SK-N-SH (cell line): ENCODE data around the gene STK35. TPM values are rescaled to one million over a fixed set of nuclear protein-coding genes. Genes with fewer than 3 reads are reported as not detected.

Experiments
- CTCF ChIA-PET: fragments of 300-600, 350-600 bp; formaldehyde crosslinking; extraction: SDS; loops from one replicate; lab custom pipeline; 2021; lab: Yijun Ruan, JAX
- POLR2A ChIA-PET: fragments of 350-600 bp; sonication (Branson Sonifier 250); formaldehyde crosslinking; extraction: SDS; loops from one replicate; lab custom pipeline; 2020; ENCODE audit warnings: antibody characterized with exemption, inconsistent platforms; lab: Yijun Ruan, JAX
- DNase-seq: peaks from one replicate; pipeline ENCODE4 v3.0.0; 2012
- H2AFZ ChIP-seq: fragments of 200-600 bp; sonication (generic); 2 replicates; pipeline ENCODE4 v1.8.1; 2016; ENCODE audit warnings: antibody characterized with exemption, mild to moderate bottlenecking, low read depth
- H3F3A ChIP-seq: fragments of 200-600 bp; sonication (generic); replicated peaks from 2 replicates; pipeline ENCODE3; 2016; ENCODE audit warnings: antibody characterized with exemption, mild to moderate bottlenecking; ENCODE audit not compliant: insufficient read depth
- H3K27ac ChIP-seq, 2 experiments: fragments of 200-500 bp in 1 of 2; fragments of 200-600 bp in 1 of 2; sonication (Bioruptor generic) in 1 of 2; sonication (generic), shearing (Covaris generic) in 1 of 2; 2 replicates each; pipeline versions ENCODE4 v1.5.1 to v1.6.1; 2014 to 2016; ENCODE audit warnings: low read depth in 2 of 2, inconsistent platforms in 1 of 2, low read length in 1 of 2, mild to moderate bottlenecking in 1 of 2, mixed read lengths in 1 of 2
- H3K27me3 ChIP-seq: fragments of 200-600 bp; sonication (generic), shearing (Covaris generic); 2 replicates; pipeline ENCODE4 v1.6.1; 2016; ENCODE audit warnings: mixed run types; ENCODE audit not compliant: insufficient read depth
- H3K36me3 ChIP-seq, 2 experiments: fragments of 200-500 bp in 1 of 2; fragments of 200-600 bp in 1 of 2; sonication (Bioruptor generic) in 1 of 2; sonication (generic) in 1 of 2; replicated peaks in 1 of 2; 2 replicates each; pipeline versions ENCODE3 to v1.5.1; 2014 to 2016; ENCODE audit warnings: low read length in 1 of 2, mild to moderate bottlenecking in 1 of 2; ENCODE audit not compliant: insufficient read depth in 2 of 2, control insufficient read depth in 1 of 2
- H3K4me1 ChIP-seq, 2 experiments: fragments of 200-500 bp in 1 of 2; fragments of 200-600 bp in 1 of 2; sonication (Bioruptor generic) in 1 of 2; sonication (generic), shearing (Covaris generic) in 1 of 2; 2 replicates each; pipeline versions ENCODE4 v1.5.1 to v1.6.1; 2014 to 2016; ENCODE audit warnings: low read depth in 1 of 2, low read length in 1 of 2, mixed run types in 1 of 2; ENCODE audit not compliant: insufficient read depth in 2 of 2, control insufficient read depth in 1 of 2
- H3K4me2 ChIP-seq: fragments of 200-600 bp; sonication (generic), shearing (Covaris generic); 2 replicates; pipeline ENCODE4 v1.6.1; 2017; ENCODE audit warnings: mixed run types
- H3K4me3 ChIP-seq, 2 experiments: fragments of 200-500 bp in 1 of 2; fragments of 200-600 bp in 1 of 2; sonication (Bioruptor generic) in 1 of 2; sonication (generic), shearing (Covaris generic) in 1 of 2; 2 replicates each; pipeline versions ENCODE4 v1.5.1 to v1.8.1; 2014 to 2016; ENCODE audit warnings: low read depth in 2 of 2, inconsistent platforms in 1 of 2, low read length in 1 of 2, mild to moderate bottlenecking in 1 of 2, mixed read lengths in 1 of 2, moderate library complexity in 1 of 2
- H3K79me2 ChIP-seq: fragments of 200-600 bp; sonication (generic); 2 replicates; pipeline ENCODE4 v1.8.1; 2017; ENCODE audit warnings: mild to moderate bottlenecking; ENCODE audit not compliant: insufficient read depth
- H3K9ac ChIP-seq: fragments of 200-600 bp; sonication (generic); 2 replicates; pipeline ENCODE4 v1.6.1; 2017; ENCODE audit warnings: mixed run types
- H3K9me2 ChIP-seq: fragments of 200-600 bp; sonication (generic); 2 replicates; pipeline ENCODE4 v1.6.1; 2017; ENCODE audit warnings: mixed run types
- H3K9me3 ChIP-seq: fragments of 200-600 bp; sonication (generic); 2 replicates; pipeline ENCODE4 v1.6.1; 2017; ENCODE audit warnings: mixed run types, mild to moderate bottlenecking, moderate library complexity
- H4K20me1 ChIP-seq: fragments of 200-600 bp; sonication (generic); 2 replicates; pipeline ENCODE4 v1.6.1; 2017; ENCODE audit warnings: mild to moderate bottlenecking, mixed run types; ENCODE audit not compliant: insufficient read depth
- CHD2 ChIP-seq: fragments of 150-350 bp; IDR thresholded peaks from 2 replicates; pipeline ENCODE4 v1.6.1; 2018; ENCODE audit warnings: low read length; ENCODE audit not compliant: partially characterized antibody
- CTCF ChIP-seq: fragments of 200-600 bp; sonication (generic); IDR thresholded peaks from 2 replicates; pipeline ENCODE4 v1.6.1; 2017; ENCODE audit warnings: antibody characterized with exemption, mild to moderate bottlenecking, moderate library complexity
- ELF1 ChIP-seq: IDR thresholded peaks from 2 replicates; pipeline ENCODE4 v1.4.0; 2012
- EZH2phosphoT487 ChIP-seq: fragments of 200-600 bp; sonication (generic); IDR thresholded peaks from 2 replicates; pipeline ENCODE4 v1.6.1; 2017; ENCODE audit warnings: low read depth, mixed run types, mild to moderate bottlenecking, antibody characterized with exemption, moderate library complexity, borderline replicate concordance
- FOSL2 ChIP-seq: IDR thresholded peaks from 2 replicates; pipeline ENCODE4 v1.4.0; 2012; ENCODE audit warnings: low read depth, mild to moderate bottlenecking, moderate library complexity, borderline replicate concordance
- FOXJ3 ChIP-seq: sonication (generic); formaldehyde crosslinking; IDR thresholded peaks from 2 replicates; pipeline ENCODE4 v1.5.1; 2020; ENCODE audit warnings: mild to moderate bottlenecking, missing genetic modification reagents
- GATA2 ChIP-seq: sonication (generic); formaldehyde crosslinking; IDR thresholded peaks from 2 replicates; pipeline ENCODE4 v1.5.0; 2020; ENCODE audit warnings: mild to moderate bottlenecking, missing genetic modification reagents
- IRF3 ChIP-seq: fragments of 150-350 bp; IDR thresholded peaks from 2 replicates; pipeline ENCODE4 v1.6.1; 2016; ENCODE audit warnings: mild to moderate bottlenecking, low read depth, low read length
- MAX ChIP-seq: IDR thresholded peaks from 2 replicates; pipeline ENCODE4 v1.4.0; 2012; ENCODE audit warnings: low read depth
- MEF2A ChIP-seq: IDR thresholded peaks from 2 replicates; pipeline ENCODE4 v1.4.0; 2012; ENCODE audit warnings: low read depth, borderline replicate concordance
- MXI1 ChIP-seq: IDR thresholded peaks from 2 replicates; pipeline ENCODE4 v1.6.1; 2012; ENCODE audit warnings: mild to moderate bottlenecking, low read depth, low read length, improper control_type of control experiment
- NRF1 ChIP-seq: IDR thresholded peaks from 2 replicates; pipeline ENCODE4 v1.6.1; 2012; ENCODE audit warnings: low read depth, mild to moderate bottlenecking, low read length
- POLR2AphosphoS5 ChIP-seq: IDR thresholded peaks from 2 replicates; pipeline ENCODE4 v1.6.1; 2012; ENCODE audit warnings: low read depth, low read length
- RAD21 ChIP-seq: IDR thresholded peaks from 2 replicates; pipeline ENCODE4 v1.6.1; 2012; ENCODE audit warnings: mild to moderate bottlenecking, low read length
- REST ChIP-seq: IDR thresholded peaks from 2 replicates; pipeline ENCODE4 v1.6.1; 2012; ENCODE audit warnings: mild to moderate bottlenecking, low read depth, low read length, moderate library complexity
- RFX5 ChIP-seq: IDR thresholded peaks from 2 replicates; pipeline ENCODE4 v1.6.1; 2012; ENCODE audit warnings: mild to moderate bottlenecking, improper control_type of control experiment, low read length
- RXRA ChIP-seq: IDR thresholded peaks from 2 replicates; pipeline ENCODE4 v1.4.0; 2012; ENCODE audit warnings: low read depth, mild to moderate bottlenecking, borderline replicate concordance
- SIN3A ChIP-seq: IDR thresholded peaks from 2 replicates; pipeline ENCODE4 v1.6.1; 2012; ENCODE audit warnings: low read depth, mild to moderate bottlenecking, low read length, moderate library complexity, borderline replicate concordance
- SMC3 ChIP-seq: IDR thresholded peaks from 2 replicates; pipeline ENCODE4 v1.6.1; 2012; ENCODE audit warnings: low read depth, low read length, improper control_type of control experiment
- TAF1 ChIP-seq: IDR thresholded peaks from 2 replicates; pipeline ENCODE4 v1.6.1; 2012; ENCODE audit warnings: low read depth, mild to moderate bottlenecking, low read length, moderate library complexity, borderline replicate concordance
- TCF12 ChIP-seq: IDR thresholded peaks from 2 replicates; pipeline ENCODE4 v1.4.0; 2012
- YY1 ChIP-seq: IDR thresholded peaks from 2 replicates; pipeline ENCODE4 v1.4.0; 2012; ENCODE audit warnings: low read depth, mild to moderate bottlenecking
- ZBTB33 ChIP-seq: IDR thresholded peaks from 2 replicates; pipeline ENCODE4 v1.4.0; 2012; ENCODE audit warnings: low read depth, borderline replicate concordance
- WGBS: methylation state at CpG from one replicate; pipeline ENCODE4 v1.1.6; 2017; ENCODE audit warnings: low lambda C conversion rate; 5-methylcytosine and 5-hydroxymethylcytosine counted together
- polyA plus RNA-seq, 3 experiments: library from polyadenylated mRNA; depleted of rRNA; stranded (reverse); fragments of >200 nt; gene quantifications; 2 replicates each; pipeline ENCODE4 v1.2.3, GENCODE V29; 2012

The STK35 gene
- polyA plus RNA-seq, 1 of the 3 experiments (the other 2 are of a cell fraction), result 6.7 TPM

GRCh38 chr20:2102585-2103460 lies 1.2 kb downstream of the STK35 start:
- Histone ChIP-seq H3K9me2 (no peaks in the 10 kb centered on the region), H2AFZ (peak overlapping the region; percentile 89), H3K27me3 (no peaks in the 10 kb centered on the region), H3K9me3 (no peaks in the 10 kb centered on the region), H3K4me3 (peak overlapping the region; percentile 87 to 91), H3K4me1 (peaks cover 8 to 19% of the 10 kb centered on the region in 2 experiments; a peak in 3 of 4 replicates), H3K4me2 (peak overlapping the region; percentile 95), H3K36me3 (peaks cover 13 to 27% of the 10 kb centered on the region in 2 experiments), H3F3A (no peaks in the 10 kb centered on the region), H3K27ac (peak overlapping the region; percentile 99 to 100), H3K9ac (peak overlapping the region; percentile 99), H3K79me2 (peaks cover 56% of the 10 kb centered on the region), H4K20me1 (peaks cover 29% of the 10 kb centered on the region)
- ChIA-PET POLR2A (interaction anchor here (0.9 to 2.0 kb wide), 6 partner anchors 9 to 326 kb away, joined by 3 to 5 read pairs (median 3); no protein-coding TSS in a partner anchor), CTCF (interaction anchor here (1.0 to 3.0 kb wide), 8 partner anchors 9 to 326 kb away, joined by 3 to 19 read pairs (median 4); no protein-coding TSS in a partner anchor)
- DNase-seq, result peak; percentile 97
- under 1% methylated on average over 19 of the region's 95 CpGs for WGBS
- TF ChIP-seq MXI1 (peak; percentile 45; the same call in 1 of the 2 replicates), FOXJ3 (CRISPR knock-in tag) (no peak), MAX (peak; percentile 58; the same call in 1 of the 2 replicates), EZH2phosphoT487 (no peak), RFX5 (no peak), GATA2 (CRISPR knock-in tag) (no peak), ZBTB33 (no peak), IRF3 (no peak), POLR2AphosphoS5 (peak; percentile 48), SIN3A (peak; percentile 6; the same call in 1 of the 2 replicates), MEF2A (no peak), RXRA (no peak), FOSL2 (no peak; the same call in 1 of the 2 replicates), SMC3 (no peak), RAD21 (no peak), TCF12 (no peak), ELF1 (0 out of 2 replicates have a peak, but pooled peaks have one; percentile 53), CHD2 (peak; percentile 11), NRF1 (peak; percentile 14; the same call in 1 of the 2 replicates), CTCF (no peak), YY1 (peak; percentile 57; the same call in 1 of the 2 replicates), REST (no peak), TAF1 (peak; percentile 15; the same call in 1 of the 2 replicates)
